ENCODE results near the gene HIPK2.

GRCh38 chr7:139775829-139776266, 1.9 kb downstream of the HIPK2 start:
- TF ChIP-seq CTCF (IDR thresholded peaks at IDR 0.05; ENCODE audit: borderline replicate concordance, extremely low read depth, low read length, poor library complexity, severe bottlenecking) (peak; percentile 86), EZH2 (IDR thresholded peaks at IDR 0.05; ENCODE audit: borderline replicate concordance, low read depth, low read length, severe bottlenecking) (no peak)

All from DND-41 (cell line).